Natural killer cell treated with Interleukin-12 subunit alpha and Interleukin-12 subunit beta and Interleukin-15 and Interleukin-18, amount 100 ng/mL, for 72 hours (primary cell): ENCODE measurements around the gene SLC24A4. TPM values are rescaled to one million over a fixed set of nuclear protein-coding genes. Genes with fewer than 3 reads are reported as not detected.
A peak's percentile ranks its signal among the peaks of the same experiment; 100 is the strongest.

Experiments
- ATAC-seq, 2 donors: fragments of 150-1000 bp; cut with Tn5 transposase in 1 of 2; sonication (Bioruptor Pico), chemical (Tn5 transposase) in 1 of 2; 2 replicates each; pipeline ENCODE4 v1.10.0; 2021
- DNase-seq: peaks from one replicate; pipeline ENCODE4 v3.0.0; 2022; ENCODE audit warnings: low spot score
- H3K27ac Mint-ChIP-seq, 2 donors: 1 replicate in 1 of 2; 2 replicates in 1 of 2; pipeline ENCODE4 v1.8.0; 2022; ENCODE audit warnings: mixed read lengths in 2 of 2, mild to moderate bottlenecking in 1 of 2, moderate library complexity in 1 of 2
- H3K27me3 Mint-ChIP-seq, 2 donors: 1 replicate in 1 of 2; 2 replicates in 1 of 2; pipeline ENCODE4 v1.8.0; 2022; ENCODE audit warnings: mixed read lengths in 2 of 2
- H3K36me3 Mint-ChIP-seq: one replicate; pipeline ENCODE4 v1.8.0; 2022; ENCODE audit warnings: mixed read lengths
- H3K4me1 Mint-ChIP-seq, 2 donors: 1 replicate in 1 of 2; 2 replicates in 1 of 2; pipeline ENCODE4 v1.8.0; 2022; ENCODE audit warnings: low read depth in 2 of 2, mixed read lengths in 2 of 2, mild to moderate bottlenecking in 1 of 2
- H3K4me3 Mint-ChIP-seq: one replicate; pipeline ENCODE4 v1.8.0; 2022; ENCODE audit warnings: mixed read lengths
- H3K9me3 Mint-ChIP-seq: 2 replicates; pipeline ENCODE4 v1.8.0; 2022; ENCODE audit warnings: mixed read lengths
- total RNA-seq, 2 donors: library from RNA; stranded (reverse); gene quantifications; one replicate each; pipeline ENCODE4 v1.2.3, GENCODE V29; 2022

The SLC24A4 gene
- total RNA-seq, 2 donors from 2014 or later = 0.17 to 0.36 TPM

DNA sequence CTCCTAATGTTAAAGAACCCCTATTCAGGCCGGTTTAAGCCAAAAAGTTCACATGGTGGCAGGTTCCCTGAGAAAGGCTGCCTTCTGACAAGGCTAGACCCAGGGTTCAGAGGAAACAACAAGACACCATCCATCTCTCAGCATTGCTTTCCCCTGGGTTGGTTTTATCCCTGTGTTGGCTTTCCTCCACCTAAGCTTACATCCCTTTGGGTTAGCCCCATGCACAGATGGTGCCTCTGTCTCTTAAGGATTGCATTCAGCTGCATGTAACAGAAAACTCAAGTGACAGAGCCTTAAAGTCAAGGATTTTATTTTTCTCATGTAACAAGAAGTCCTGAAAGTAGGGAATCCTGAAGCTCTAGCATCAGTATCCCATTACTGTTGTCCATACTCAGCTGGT is 147.8 kb downstream of the SLC24A4 start:
- no peaks in the 10 kb centered on the region for H3K27me3 Mint-ChIP-seq
- H3K9me3 Mint-ChIP-seq = peaks cover 5% of the 10 kb centered on the region
- DNase-seq (no peak), ATAC-seq (no peak)
- H3K27ac Mint-ChIP-seq = peak overlapping the region in 1 of 2 donors; percentile 31
- peaks cover 8% of the 10 kb centered on the region for H3K36me3 Mint-ChIP-seq
- H3K4me3 Mint-ChIP-seq = no peak overlapping the region
- H3K4me1 Mint-ChIP-seq = peaks cover 14 to 21% of the 10 kb centered on the region in 2 donors

GRCh38 chr14:92471919-92472318 is 149.0 kb downstream of the SLC24A4 start:
- peaks cover 5% of the 10 kb centered on the region for H3K9me3 Mint-ChIP-seq
- H3K36me3 Mint-ChIP-seq = peaks cover 7% of the 10 kb centered on the region
- DNase-seq = no peak
- ATAC-seq = no peak
- peaks cover 12 to 22% of the 10 kb centered on the region in 2 donors for H3K4me1 Mint-ChIP-seq
- H3K4me3 Mint-ChIP-seq = no peak overlapping the region
- H3K27ac Mint-ChIP-seq = peak overlapping the region in 1 of 2 donors; percentile 31
- no peaks in the 10 kb centered on the region for H3K27me3 Mint-ChIP-seq

DNA sequence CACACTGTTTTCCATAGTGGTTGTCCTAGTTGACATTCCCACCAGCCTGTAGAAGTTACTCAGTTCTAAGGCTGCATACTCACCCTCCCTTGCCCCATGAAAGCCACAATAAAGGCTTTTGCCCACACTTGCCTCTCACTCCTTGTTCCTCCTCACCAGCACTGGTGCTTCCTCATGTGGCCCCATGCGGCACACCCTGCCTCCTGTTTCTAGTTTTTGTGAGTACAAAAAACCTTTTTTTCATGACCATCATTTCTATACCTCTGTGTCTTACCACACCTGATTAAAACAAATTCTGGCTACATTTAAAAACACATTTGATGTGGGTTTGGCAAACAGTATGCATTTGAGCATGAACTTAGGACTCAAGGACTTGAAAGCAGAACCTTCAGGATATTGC is 149.9 kb downstream of the SLC24A4 start:
- peak overlapping the region; percentile 16 to 20 for H3K27ac Mint-ChIP-seq
- H3K36me3 Mint-ChIP-seq = no peaks in the 10 kb centered on the region
- no peaks in the 10 kb centered on the region for H3K27me3 Mint-ChIP-seq
- no peaks in the 10 kb centered on the region for H3K9me3 Mint-ChIP-seq
- no peak for ATAC-seq
- no peak for DNase-seq
- H3K4me3 Mint-ChIP-seq = no peak overlapping the region
- H3K4me1 Mint-ChIP-seq = peaks cover 12 to 22% of the 10 kb centered on the region in 2 donors

DNA sequence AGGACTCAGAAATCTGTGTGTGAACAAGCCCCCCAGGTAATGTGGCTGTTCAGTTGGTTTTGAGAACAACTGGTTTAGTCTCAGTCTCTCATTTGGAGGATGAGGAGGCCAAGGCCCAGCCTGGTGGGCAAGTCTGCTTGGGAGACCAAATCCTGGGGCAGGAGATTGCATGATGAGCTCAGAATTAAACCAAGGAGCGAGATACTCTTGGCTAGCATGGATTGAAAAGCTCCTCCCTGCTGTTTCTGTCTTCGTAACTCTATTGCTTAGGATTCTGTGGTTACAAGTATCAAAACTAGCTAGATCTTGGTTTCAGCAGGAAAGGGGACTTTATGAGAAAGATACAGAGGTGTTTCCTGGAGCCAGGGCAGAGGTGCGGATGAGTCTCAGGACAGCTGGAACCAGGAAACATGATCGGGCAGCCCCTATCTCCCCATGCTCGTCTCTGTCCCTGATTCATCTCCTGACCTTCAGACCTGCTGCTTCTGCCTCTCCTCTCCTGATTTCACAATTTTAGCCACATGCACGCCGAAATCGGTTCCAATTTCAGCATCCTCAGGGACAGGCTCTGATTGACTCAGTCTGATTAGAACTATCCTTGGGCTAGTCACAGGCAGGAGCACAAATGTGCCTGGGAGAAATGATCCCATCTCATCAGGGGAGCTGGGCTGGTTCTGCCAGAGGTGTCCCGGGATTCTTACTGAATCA is 150.4 kb downstream of the SLC24A4 start:
- Mint-ChIP-seq H3K27ac (peak overlapping the region; percentile 16 to 20), H3K9me3 (no peaks in the 10 kb centered on the region), H3K36me3 (no peaks in the 10 kb centered on the region), H3K27me3 (no peaks in the 10 kb centered on the region), H3K4me1 (peaks cover 12 to 22% of the 10 kb centered on the region in 2 donors), H3K4me3 (no peak overlapping the region)
- DNase-seq = no peak
- no peak for ATAC-seq

- H3K4me1 Mint-ChIP-seq = peaks cover 12 to 22% of the 10 kb centered on the region in 2 donors
- ATAC-seq = no peak
- no peaks in the 10 kb centered on the region for H3K27me3 Mint-ChIP-seq
- H3K27ac Mint-ChIP-seq = no peak overlapping the region
- no peak overlapping the region for H3K4me3 Mint-ChIP-seq
- H3K36me3 Mint-ChIP-seq = no peaks in the 10 kb centered on the region
- H3K9me3 Mint-ChIP-seq = no peaks in the 10 kb centered on the region
- DNase-seq = no peak
Measured at GRCh38 chr14:92473969-92474535, 151.1 kb downstream of the SLC24A4 start.

DNA sequence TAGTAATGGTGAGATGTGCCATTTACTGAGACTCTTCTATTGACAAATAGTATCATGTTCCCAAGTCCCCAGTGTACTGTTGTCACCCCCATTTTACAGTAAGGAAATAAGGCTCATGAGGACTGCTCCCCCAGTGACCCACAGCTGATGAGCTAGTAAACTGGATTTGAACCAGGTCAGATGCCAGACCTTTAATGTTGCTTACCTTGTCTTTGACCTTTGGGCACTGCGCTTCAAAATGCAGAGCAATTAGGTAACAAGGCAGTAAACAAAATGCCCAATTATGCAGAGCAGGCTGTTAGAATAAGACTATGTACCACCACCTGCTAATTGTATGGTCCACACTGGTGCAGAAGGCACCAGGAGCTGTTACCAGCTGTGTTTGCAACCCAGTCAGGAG is 152.1 kb downstream of the SLC24A4 start:
- no peak overlapping the region for H3K4me3 Mint-ChIP-seq
- H3K27ac Mint-ChIP-seq = peak overlapping the region in 1 of 2 donors; percentile 82
- no peaks in the 10 kb centered on the region for H3K27me3 Mint-ChIP-seq
- no peaks in the 10 kb centered on the region for H3K9me3 Mint-ChIP-seq
- DNase-seq (no peak), ATAC-seq (no peak)
- H3K36me3 Mint-ChIP-seq = no peaks in the 10 kb centered on the region
- peaks cover 12 to 22% of the 10 kb centered on the region in 2 donors for H3K4me1 Mint-ChIP-seq

DNA sequence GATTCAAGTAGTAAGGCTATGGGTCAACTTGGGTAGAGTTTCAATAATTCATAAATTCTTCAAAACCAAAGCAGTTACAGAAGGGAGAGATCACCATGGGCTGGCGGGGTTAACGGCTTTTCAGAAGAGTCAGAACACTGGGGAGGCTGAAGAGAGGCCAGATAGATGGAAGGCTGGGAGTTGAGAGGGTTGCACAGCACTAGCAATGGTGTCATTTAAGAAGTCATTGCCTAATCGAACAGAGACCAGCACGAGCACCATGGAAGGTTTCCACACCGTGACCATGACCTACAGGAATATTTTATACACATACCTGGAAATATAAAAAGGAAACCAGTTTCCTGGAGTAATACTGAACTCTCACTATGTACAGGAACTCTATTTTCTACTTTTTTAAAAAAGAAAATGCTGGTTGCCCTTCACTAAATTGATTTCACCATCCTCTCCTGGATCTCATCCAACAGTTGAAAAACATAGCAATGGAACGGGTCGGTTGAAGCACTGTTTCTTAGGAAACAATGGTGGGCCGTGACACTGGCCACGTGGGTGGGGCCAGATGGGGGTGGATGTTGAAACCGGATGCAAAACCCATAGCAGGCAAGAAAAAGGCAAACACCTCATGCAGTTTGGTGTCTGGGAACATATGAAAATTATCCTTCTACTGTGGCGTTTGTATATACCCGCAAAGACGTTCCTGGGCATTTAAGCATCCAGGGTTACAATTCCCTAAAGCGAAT is 152.7 kb downstream of the SLC24A4 start:
- peak in 1 of 2 donors; percentile 64 for ATAC-seq
- Mint-ChIP-seq H3K27ac (peak overlapping the region in 1 of 2 donors; percentile 82), H3K36me3 (peaks cover under 1% of the 10 kb centered on the region), H3K27me3 (no peaks in the 10 kb centered on the region), H3K9me3 (no peaks in the 10 kb centered on the region), H3K4me1 (peaks cover 12 to 22% of the 10 kb centered on the region in 2 donors), H3K4me3 (no peak overlapping the region)
- no peak for DNase-seq

GRCh38 chr14:92480856-92481255 is 157.9 kb downstream of the SLC24A4 start:
- no peak overlapping the region for H3K4me3 Mint-ChIP-seq
- DNase-seq = no peak
- H3K27me3 Mint-ChIP-seq = no peaks in the 10 kb centered on the region
- no peaks in the 10 kb centered on the region for H3K9me3 Mint-ChIP-seq
- no peak for ATAC-seq
- peaks cover 4% of the 10 kb centered on the region for H3K36me3 Mint-ChIP-seq
- H3K4me1 Mint-ChIP-seq = peaks cover 0 to 11% of the 10 kb centered on the region in 2 donors
- peak overlapping the region; percentile 24 to 58 for H3K27ac Mint-ChIP-seq

GRCh38 chr14:92481386-92481785 is 158.4 kb downstream of the SLC24A4 start:
- DNase-seq (no peak), ATAC-seq (no peak)
- no peak overlapping the region for H3K4me3 Mint-ChIP-seq
- peaks cover 0 to 8% of the 10 kb centered on the region in 2 donors for H3K4me1 Mint-ChIP-seq
- H3K36me3 Mint-ChIP-seq = peaks cover 4% of the 10 kb centered on the region
- no peaks in the 10 kb centered on the region for H3K9me3 Mint-ChIP-seq
- no peaks in the 10 kb centered on the region for H3K27me3 Mint-ChIP-seq
- H3K27ac Mint-ChIP-seq = peak overlapping the region in 1 of 2 donors; percentile 58

DNA sequence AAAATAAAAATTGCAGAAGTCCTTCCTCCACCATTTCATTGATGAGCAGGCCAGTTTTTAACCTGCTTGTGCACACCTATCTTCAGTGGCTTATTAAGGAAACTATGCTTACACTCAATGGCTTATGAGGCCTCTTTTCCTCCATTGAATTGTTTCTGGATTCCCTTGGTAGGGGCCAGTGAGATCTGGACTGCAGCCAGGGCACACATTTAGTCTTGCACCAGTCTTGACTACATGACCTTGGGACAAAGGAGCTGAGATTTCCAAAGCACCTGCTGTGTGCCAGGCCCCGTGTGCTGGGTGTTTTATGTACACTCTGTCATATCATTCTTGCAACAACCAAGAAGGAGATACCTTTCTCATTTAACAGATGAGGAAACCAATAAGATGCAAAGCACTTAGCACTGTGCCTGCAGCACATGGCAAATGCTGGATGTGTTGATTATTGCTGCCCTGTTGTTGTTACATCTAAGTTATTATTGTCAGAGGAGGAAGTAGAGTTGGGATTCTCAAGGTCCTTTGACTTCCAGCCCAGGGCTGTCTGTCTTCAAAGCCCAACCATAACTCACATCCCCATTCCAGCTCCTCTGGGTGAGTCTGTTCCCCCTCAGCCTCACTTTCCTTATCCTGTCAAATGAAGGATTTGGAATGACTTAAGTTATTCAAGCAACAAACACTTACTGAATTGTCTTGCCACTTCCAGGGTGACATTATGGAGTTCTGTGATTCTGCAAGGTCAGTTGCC is 159.0 kb downstream of the SLC24A4 start:
- DNase-seq (no peak), ATAC-seq (no peak)
- Mint-ChIP-seq H3K27me3 (no peaks in the 10 kb centered on the region), H3K4me3 (no peak overlapping the region), H3K9me3 (no peaks in the 10 kb centered on the region), H3K36me3 (peaks cover 4% of the 10 kb centered on the region), H3K4me1 (peaks cover 2 to 9% of the 10 kb centered on the region in 2 donors), H3K27ac (no peak overlapping the region)

DNA sequence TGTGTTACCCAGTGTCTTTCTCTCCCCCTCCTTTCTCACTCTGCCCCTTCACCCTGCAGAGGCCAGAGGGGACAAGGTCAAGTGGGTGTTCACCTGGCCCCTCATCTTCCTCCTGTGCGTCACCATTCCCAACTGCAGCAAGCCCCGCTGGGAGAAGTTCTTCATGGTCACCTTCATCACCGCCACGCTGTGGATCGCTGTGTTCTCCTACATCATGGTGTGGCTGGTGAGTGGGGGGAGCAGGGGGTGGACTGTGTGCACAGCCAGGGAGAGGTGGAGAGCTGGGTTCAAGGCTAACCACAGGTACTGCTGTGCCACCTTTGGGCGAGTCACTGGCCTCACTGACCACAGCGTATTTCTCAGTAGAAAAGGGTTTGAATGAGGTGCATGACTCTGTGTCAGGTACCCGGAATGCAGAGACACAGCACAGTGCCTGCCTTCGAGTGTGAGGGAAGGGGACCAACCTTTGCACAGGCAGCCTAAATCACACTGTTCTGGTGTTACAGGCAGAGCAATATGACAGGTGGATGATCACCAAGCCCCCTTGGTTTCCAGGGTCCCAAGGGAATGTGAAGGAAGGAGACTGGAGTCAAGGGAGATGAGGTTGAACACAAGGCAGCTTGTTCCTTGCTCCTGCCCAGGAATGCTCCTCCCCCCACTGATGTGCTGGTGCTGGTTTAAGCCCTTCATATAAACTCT is 159.8 kb downstream of the SLC24A4 start:
- H3K4me1 Mint-ChIP-seq = peaks cover 7 to 14% of the 10 kb centered on the region in 2 donors
- no peaks in the 10 kb centered on the region for H3K9me3 Mint-ChIP-seq
- H3K4me3 Mint-ChIP-seq = no peak overlapping the region
- no peak for ATAC-seq
- no peaks in the 10 kb centered on the region for H3K27me3 Mint-ChIP-seq
- no peak for DNase-seq
- H3K27ac Mint-ChIP-seq = no peak overlapping the region
- peaks cover 4% of the 10 kb centered on the region for H3K36me3 Mint-ChIP-seq

DNA sequence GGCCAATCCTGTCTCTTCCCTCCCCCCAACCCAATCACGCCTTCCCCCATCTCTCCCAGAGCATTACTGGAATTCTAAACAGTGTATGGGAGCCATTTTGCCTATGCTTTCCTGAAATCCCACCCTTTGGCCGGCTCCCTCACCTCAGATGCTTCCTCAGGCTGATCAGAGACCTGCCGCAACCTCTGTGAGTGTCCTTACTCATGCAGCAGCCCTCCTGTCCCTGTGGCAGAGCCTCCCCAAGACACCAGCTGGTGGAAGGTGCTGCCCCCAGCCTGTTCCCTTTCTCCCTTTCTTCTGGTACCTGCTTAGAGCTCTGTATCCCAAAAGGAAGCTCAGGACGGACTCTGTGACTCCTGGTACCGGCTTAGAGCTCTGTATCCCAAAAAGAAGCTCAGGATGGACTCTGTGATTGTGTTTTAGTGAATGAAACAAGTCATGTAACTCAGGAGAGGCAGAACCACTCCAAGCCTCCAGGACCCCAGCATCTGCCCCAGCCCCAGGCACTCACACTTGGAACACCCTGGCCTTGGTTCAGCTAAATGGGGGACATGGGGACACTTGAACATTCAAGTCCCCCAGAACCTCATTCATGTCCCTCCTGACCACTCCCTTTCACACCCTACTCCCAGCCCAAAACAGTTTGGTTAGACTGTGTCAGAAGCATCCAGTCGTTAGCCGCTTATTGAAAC is 161.3 kb downstream of the SLC24A4 start:
- Mint-ChIP-seq H3K4me1 (peaks cover 7 to 21% of the 10 kb centered on the region in 2 donors), H3K9me3 (no peaks in the 10 kb centered on the region), H3K4me3 (no peak overlapping the region), H3K27ac (peak overlapping the region in 1 of 2 donors; percentile 66), H3K27me3 (no peaks in the 10 kb centered on the region), H3K36me3 (peaks cover 4% of the 10 kb centered on the region)
- DNase-seq (no peak), ATAC-seq (no peak)

GRCh38 chr14:92486881-92487280 is 163.9 kb downstream of the SLC24A4 start:
- Mint-ChIP-seq H3K27ac (no peak overlapping the region), H3K4me1 (peaks cover 7 to 14% of the 10 kb centered on the region in 2 donors), H3K4me3 (no peak overlapping the region), H3K9me3 (no peaks in the 10 kb centered on the region), H3K36me3 (no peaks in the 10 kb centered on the region), H3K27me3 (no peaks in the 10 kb centered on the region)
- DNase-seq (no peak), ATAC-seq (no peak)
